Measurements from ENCODE around the gene RTKN. TPM values are rescaled to one million over a fixed set of nuclear protein-coding genes. Genes with fewer than 3 reads are reported as not detected.
A peak's percentile ranks its signal among the peaks of the same experiment; 100 is the strongest.

Gene RTKN
- total and polyA plus RNA-seq, 2 of the 13 experiments (the other 11 are each of a cell fraction or from before 2014, with no cell fraction given), result 159 to 166 TPM

GRCh38 chr2:74391580-74392448 is 49.9 kb downstream of the RTKN start (continued):
- 0 out of 2 replicates have a peak, but pooled peaks have one; percentile 17 for TF ChIP-seq ZBTB49 (CRISPR knock-in tag; IDR thresholded peaks at IDR 0.05; ENCODE audit: borderline replicate concordance)
- no peak; the same call in none of the 2 replicates for TF ChIP-seq HOXD1 (CRISPR knock-in tag; IDR thresholded peaks at IDR 0.05)
- TF ChIP-seq FOXM1 (CRISPR knock-in tag; IDR thresholded peaks at IDR 0.05), result no peak
- TF ChIP-seq HMG20A (CRISPR knock-in tag; IDR thresholded peaks at IDR 0.05; ENCODE audit: borderline replicate concordance), result no peak
- TF ChIP-seq, protein P1, sequence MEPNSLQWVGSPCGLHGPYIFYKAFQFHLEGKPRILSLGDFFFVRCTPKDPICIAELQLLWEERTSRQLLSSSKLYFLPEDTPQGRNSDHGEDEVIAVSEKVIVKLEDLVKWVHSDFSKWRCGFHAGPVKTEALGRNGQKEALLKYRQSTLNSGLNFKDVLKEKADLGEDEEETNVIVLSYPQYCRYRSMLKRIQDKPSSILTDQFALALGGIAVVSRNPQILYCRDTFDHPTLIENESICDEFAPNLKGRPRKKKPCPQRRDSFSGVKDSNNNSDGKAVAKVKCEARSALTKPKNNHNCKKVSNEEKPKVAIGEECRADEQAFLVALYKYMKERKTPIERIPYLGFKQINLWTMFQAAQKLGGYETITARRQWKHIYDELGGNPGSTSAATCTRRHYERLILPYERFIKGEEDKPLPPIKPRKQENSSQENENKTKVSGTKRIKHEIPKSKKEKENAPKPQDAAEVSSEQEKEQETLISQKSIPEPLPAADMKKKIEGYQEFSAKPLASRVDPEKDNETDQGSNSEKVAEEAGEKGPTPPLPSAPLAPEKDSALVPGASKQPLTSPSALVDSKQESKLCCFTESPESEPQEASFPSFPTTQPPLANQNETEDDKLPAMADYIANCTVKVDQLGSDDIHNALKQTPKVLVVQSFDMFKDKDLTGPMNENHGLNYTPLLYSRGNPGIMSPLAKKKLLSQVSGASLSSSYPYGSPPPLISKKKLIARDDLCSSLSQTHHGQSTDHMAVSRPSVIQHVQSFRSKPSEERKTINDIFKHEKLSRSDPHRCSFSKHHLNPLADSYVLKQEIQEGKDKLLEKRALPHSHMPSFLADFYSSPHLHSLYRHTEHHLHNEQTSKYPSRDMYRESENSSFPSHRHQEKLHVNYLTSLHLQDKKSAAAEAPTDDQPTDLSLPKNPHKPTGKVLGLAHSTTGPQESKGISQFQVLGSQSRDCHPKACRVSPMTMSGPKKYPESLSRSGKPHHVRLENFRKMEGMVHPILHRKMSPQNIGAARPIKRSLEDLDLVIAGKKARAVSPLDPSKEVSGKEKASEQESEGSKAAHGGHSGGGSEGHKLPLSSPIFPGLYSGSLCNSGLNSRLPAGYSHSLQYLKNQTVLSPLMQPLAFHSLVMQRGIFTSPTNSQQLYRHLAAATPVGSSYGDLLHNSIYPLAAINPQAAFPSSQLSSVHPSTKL (CRISPR knock-in tag; IDR thresholded peaks at IDR 0.05), result no peak
- peak; percentile 82 for TF ChIP-seq KDM2A (CRISPR knock-in tag; IDR thresholded peaks at IDR 0.05; ENCODE audit: borderline replicate concordance, low read depth)
- TF ChIP-seq MEIS2 (CRISPR knock-in tag; IDR thresholded peaks at IDR 0.05), result no peak
- TF ChIP-seq ZNF17 (CRISPR knock-in tag; IDR thresholded peaks at IDR 0.05), result no peak
- TF ChIP-seq NAIF1 (CRISPR knock-in tag; IDR thresholded peaks at IDR 0.05; ENCODE audit: borderline replicate concordance), result no peak
- no peak for TF ChIP-seq ZNF790 (CRISPR knock-in tag; IDR thresholded peaks at IDR 0.05; ENCODE audit: borderline replicate concordance)
- 0 out of 2 replicates have a peak, but pooled peaks have one; percentile 57 for TF ChIP-seq ZNF253 (CRISPR knock-in tag; IDR thresholded peaks at IDR 0.05; ENCODE audit: borderline replicate concordance)
- TF ChIP-seq, protein P2, sequence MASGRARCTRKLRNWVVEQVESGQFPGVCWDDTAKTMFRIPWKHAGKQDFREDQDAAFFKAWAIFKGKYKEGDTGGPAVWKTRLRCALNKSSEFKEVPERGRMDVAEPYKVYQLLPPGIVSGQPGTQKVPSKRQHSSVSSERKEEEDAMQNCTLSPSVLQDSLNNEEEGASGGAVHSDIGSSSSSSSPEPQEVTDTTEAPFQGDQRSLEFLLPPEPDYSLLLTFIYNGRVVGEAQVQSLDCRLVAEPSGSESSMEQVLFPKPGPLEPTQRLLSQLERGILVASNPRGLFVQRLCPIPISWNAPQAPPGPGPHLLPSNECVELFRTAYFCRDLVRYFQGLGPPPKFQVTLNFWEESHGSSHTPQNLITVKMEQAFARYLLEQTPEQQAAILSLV (CRISPR knock-in tag; IDR thresholded peaks at IDR 0.05; ENCODE audit: borderline replicate concordance), result no peak; the same call in 1 of the 2 replicates
- TF ChIP-seq NFIC (IDR thresholded peaks at IDR 0.05; ENCODE audit: low read length), result no peak
- TF ChIP-seq MAF1 (CRISPR knock-in tag; IDR thresholded peaks at IDR 0.05; ENCODE audit: borderline replicate concordance), result peak; percentile 60; the same call in 1 of the 2 replicates
- TF ChIP-seq GLMP (CRISPR knock-in tag; IDR thresholded peaks at IDR 0.05; ENCODE audit: borderline replicate concordance), result no peak
- no peak for TF ChIP-seq SOX13 (IDR thresholded peaks at IDR 0.05)
- TF ChIP-seq SOX13 (CRISPR knock-in tag; conservative IDR thresholded peaks at IDR 0.05 in 1 of 2, IDR thresholded peaks at IDR 0.05 in 1 of 2), result no peak
- 0 out of 2 replicates have a peak, but pooled peaks have one; percentile 41 for TF ChIP-seq ZBTB26 (CRISPR knock-in tag; IDR thresholded peaks at IDR 0.05; ENCODE audit: borderline replicate concordance)
